Upper lobe of left lung (tissue), 6 donors: ENCODE measurements around the gene DYNLT2. TPM values are rescaled to one million over a fixed set of nuclear protein-coding genes. Genes with fewer than 3 reads are reported as not detected.
A peak's percentile ranks its signal among the peaks of the same experiment; 100 is the strongest.

Experiments used
- ATAC-seq, 2 donors: fragments of 200-7000 bp; cut with Tn5 transposase; one replicate each; pipeline ENCODE4 v1.9.1; 2022; ENCODE audit warnings: mild to moderate bottlenecking in 2 of 2, moderate library complexity in 2 of 2; ENCODE audit not compliant: low FRiP score in 2 of 2
- DNase-seq, 2 donors: peaks; one replicate each; pipeline ENCODE4 v3.0.0-alpha.2; 2019 to 2020
- H3K27ac ChIP-seq, 4 donors: fragments of 200-600 bp; sonication (generic); one replicate each; pipeline ENCODE4 v1.5.1; 2016 to 2019
- H3K27me3 ChIP-seq, 4 donors: fragments of 200-600 bp; sonication (generic); one replicate each; pipeline ENCODE4 v1.5.1; 2017 to 2019
- H3K36me3 ChIP-seq, 4 donors: fragments of 200-600 bp; sonication (generic); one replicate each; pipeline ENCODE4 v1.5.1; 2016 to 2019
- H3K4me1 ChIP-seq, 4 donors: fragments of 200-600 bp; sonication (generic); one replicate each; pipeline ENCODE4 v1.5.1; 2018 to 2019
- H3K4me3 ChIP-seq, 4 donors: fragments of 200-600 bp; sonication (generic); one replicate each; pipeline ENCODE4 v1.5.1; 2017 to 2019; ENCODE audit warnings: mild to moderate bottlenecking in 2 of 4, moderate library complexity in 1 of 4
- H3K9me3 ChIP-seq, 4 donors: fragments of 200-600 bp; sonication (generic); one replicate each; pipeline ENCODE4 v1.5.1; 2018 to 2019
- EP300 ChIP-seq, 4 donors: sonication (generic); formaldehyde crosslinking; IDR thresholded peaks; one replicate each; pipeline ENCODE4 v1.5.1; 2017; ENCODE audit warnings: antibody characterized with exemption in 4 of 4, control low read depth in 2 of 4
- POLR2A ChIP-seq, 4 donors: fragments of 450-650 bp; IDR thresholded peaks; one replicate each; pipeline ENCODE4 v1.5.1; 2016 to 2017; ENCODE audit warnings: antibody characterized with exemption in 4 of 4, mild to moderate bottlenecking in 2 of 4
- POLR2AphosphoS5 ChIP-seq, 2 donors: sonication (generic); formaldehyde crosslinking; IDR thresholded peaks; one replicate each; pipeline ENCODE4 v1.5.1; 2017; ENCODE audit warnings: antibody characterized with exemption in 2 of 2
- WGBS, 2 donors: methylation state at CpG; one replicate each; pipeline ENCODE4 v1.1.5; 2017 to 2018; 5-methylcytosine and 5-hydroxymethylcytosine counted together
- total RNA-seq, 6 donors: library from RNA; depleted of rRNA in 4 of 6; stranded (reverse); fragments of >200 nt in 4 of 6; gene quantifications; one replicate each; pipeline versions ENCODE4 v1.1.0 to v1.2.1, GENCODE V29; 2016 to 2021
- TF ChIP-seq, protein P1 (sequence below), 6 experiments: fragments of 450-650 bp in 4 of 6; fragments of 200-600 bp in 2 of 6; sonication (generic) in 2 of 6; IDR thresholded peaks; one replicate each; pipeline ENCODE4 v1.5.1; 2016 to 2019; ENCODE audit warnings: antibody characterized with exemption in 6 of 6
- donor health status: DM: no; HTN: no; CAD: no; lungs with moderate emphysema.
- donor health status: DM: no; HTN: yes; CAD: no; lungs with severe emphysema.

Gene DYNLT2
- total RNA-seq, 6 donors from 2014 or later, result 0.89 to 6.3 (median 1.2) TPM

DNA sequence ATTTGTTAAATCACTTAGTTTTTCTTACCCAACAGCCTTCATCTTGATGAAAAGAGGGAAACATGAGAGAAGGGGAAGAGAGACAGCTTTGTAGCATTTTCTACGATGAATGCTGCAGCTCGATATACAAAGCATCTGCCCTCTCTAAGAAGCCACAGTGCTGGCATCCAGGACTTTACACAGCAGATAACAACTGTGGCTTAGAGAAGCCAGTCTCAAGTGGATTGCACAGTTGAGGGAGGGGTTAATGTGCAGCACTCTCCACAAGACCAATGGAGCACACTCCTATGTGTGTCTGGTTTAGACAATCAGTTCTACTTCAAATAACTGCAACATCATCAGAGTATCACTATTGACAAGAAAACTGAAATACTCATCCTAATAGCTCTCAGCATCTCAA is 43.6 kb downstream of the DYNLT2 start:
- ATAC-seq, result no peak
- Histone ChIP-seq H3K9me3 (no peaks in the 10 kb centered on the region), H3K36me3 (peaks cover 7 to 49% (median 17%) of the 10 kb centered on the region in 4 donors), H3K4me1 (peaks cover 19 to 29% (median 23%) of the 10 kb centered on the region in 4 donors), H3K4me3 (no peak overlapping the region), H3K27ac (no peak overlapping the region), H3K27me3 (no peaks in the 10 kb centered on the region)
- 86 to 91% methylated on average over 2 of the region's 2 CpGs for WGBS, 2 donors
- DNase-seq, result no peak
- no peak for TF ChIP-seq POLR2A (IDR thresholded peaks at IDR 0.05)
- TF ChIP-seq, protein P1, sequence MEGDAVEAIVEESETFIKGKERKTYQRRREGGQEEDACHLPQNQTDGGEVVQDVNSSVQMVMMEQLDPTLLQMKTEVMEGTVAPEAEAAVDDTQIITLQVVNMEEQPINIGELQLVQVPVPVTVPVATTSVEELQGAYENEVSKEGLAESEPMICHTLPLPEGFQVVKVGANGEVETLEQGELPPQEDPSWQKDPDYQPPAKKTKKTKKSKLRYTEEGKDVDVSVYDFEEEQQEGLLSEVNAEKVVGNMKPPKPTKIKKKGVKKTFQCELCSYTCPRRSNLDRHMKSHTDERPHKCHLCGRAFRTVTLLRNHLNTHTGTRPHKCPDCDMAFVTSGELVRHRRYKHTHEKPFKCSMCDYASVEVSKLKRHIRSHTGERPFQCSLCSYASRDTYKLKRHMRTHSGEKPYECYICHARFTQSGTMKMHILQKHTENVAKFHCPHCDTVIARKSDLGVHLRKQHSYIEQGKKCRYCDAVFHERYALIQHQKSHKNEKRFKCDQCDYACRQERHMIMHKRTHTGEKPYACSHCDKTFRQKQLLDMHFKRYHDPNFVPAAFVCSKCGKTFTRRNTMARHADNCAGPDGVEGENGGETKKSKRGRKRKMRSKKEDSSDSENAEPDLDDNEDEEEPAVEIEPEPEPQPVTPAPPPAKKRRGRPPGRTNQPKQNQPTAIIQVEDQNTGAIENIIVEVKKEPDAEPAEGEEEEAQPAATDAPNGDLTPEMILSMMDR (IDR thresholded peaks at IDR 0.05), result no peak
- no peak for TF ChIP-seq POLR2AphosphoS5 (IDR thresholded peaks at IDR 0.05)
- no peak for TF ChIP-seq EP300 (IDR thresholded peaks at IDR 0.05)

DNA sequence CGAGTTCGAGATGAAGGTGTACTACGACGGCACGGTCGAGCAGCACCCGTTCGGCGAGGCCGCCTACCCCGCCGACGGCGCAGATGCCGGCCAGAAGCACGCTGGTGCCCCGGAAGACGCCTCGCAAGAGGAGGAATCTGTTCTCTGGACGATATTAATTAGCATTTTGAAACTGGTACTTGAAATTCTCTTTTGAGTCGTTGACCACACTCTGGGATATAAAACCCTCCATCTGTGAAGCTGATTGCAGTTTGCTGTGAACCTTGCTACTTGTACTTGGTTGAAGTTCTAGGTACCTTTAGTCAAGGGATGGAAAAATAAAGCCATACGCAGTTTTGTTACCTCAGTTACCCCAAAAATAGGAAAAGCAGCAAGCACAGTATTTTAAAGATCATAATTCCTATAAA is 48.5 kb downstream of the DYNLT2 start:
- peaks cover 37 to 47% (median 41%) of the 10 kb centered on the region in 4 donors for H3K4me1 ChIP-seq
- H3K36me3 ChIP-seq, result peaks cover 0 to 6% (median 0%) of the 10 kb centered on the region in 4 donors
- WGBS, 2 donors, result 4 to 7% methylated on average over 12 to 21 of the region's 22 CpGs
- no peaks in the 10 kb centered on the region for H3K27me3 ChIP-seq
- peak overlapping the region; percentile 74 to 99 (median 94) for H3K4me3 ChIP-seq
- H3K9me3 ChIP-seq, result no peaks in the 10 kb centered on the region
- DNase-seq (no peak), ATAC-seq (peak in 1 of 2 donors; percentile 31)
- TF ChIP-seq EP300 (IDR thresholded peaks at IDR 0.05) (no peak), POLR2A (IDR thresholded peaks at IDR 0.05) (no peak), POLR2AphosphoS5 (IDR thresholded peaks at IDR 0.05) (no peak)
- TF ChIP-seq, protein P1 (IDR thresholded peaks at IDR 0.05), result no peak
- peak overlapping the region; percentile 93 to 97 (median 94) for H3K27ac ChIP-seq

- ATAC-seq, result peak; percentile 97 to 98
- H3K9me3 ChIP-seq, result no peaks in the 10 kb centered on the region
- H3K4me3 ChIP-seq, result peak within 1 kb of the TSS; percentile 74 to 99 (median 94)
- peak within 1 kb of the TSS; percentile 93 to 97 (median 94) for H3K27ac ChIP-seq
- H3K27me3 ChIP-seq, result no peaks in the 10 kb centered on the region
- H3K4me1 ChIP-seq, result peaks cover 37 to 47% (median 41%) of the 10 kb centered on the region in 4 donors
- WGBS, 2 donors, result 3% methylated on average over 26 of the region's 92 CpGs; no CpG with 5 or more reads in 1 of the 2 donors
- peaks cover 0 to 4% (median 0%) of the 10 kb centered on the region in 4 donors for H3K36me3 ChIP-seq
- TF ChIP-seq EP300 (IDR thresholded peaks at IDR 0.05) (peak in 1 of 4 donors; percentile 56), POLR2A (IDR thresholded peaks at IDR 0.05) (peak in 3 of 4 donors; percentile 81 to 97 (median 92)), POLR2AphosphoS5 (IDR thresholded peaks at IDR 0.05) (peak; percentile 95 to 98)
- TF ChIP-seq, protein P1 (IDR thresholded peaks at IDR 0.05), result peak in 4 of 6 experiments; percentile 8 to 44 (median 26)
- peak; percentile 97 to 99 for DNase-seq
Observed at GRCh38 chr6:169701954-169702839, 49.2 kb downstream of the DYNLT2 start, which contains the start of the genes C6orf120 and WDR27. TSS of gene C6orf120 (plus strand) at chr6:169702126. CDS start at chr6:169702460, 334 bp downstream. TSS of gene WDR27 (minus strand) at chr6:169702029. CDS start at chr6:169689005, 13,024 bp downstream.

GRCh38 chr6:169701311-169701953 is 49.9 kb downstream of the DYNLT2 start:
- Histone ChIP-seq H3K4me1 (peaks cover 37 to 47% (median 41%) of the 10 kb centered on the region in 4 donors), H3K36me3 (peaks cover 0 to 4% (median 0%) of the 10 kb centered on the region in 4 donors), H3K4me3 (peak overlapping the region; percentile 74 to 99 (median 94)), H3K9me3 (no peaks in the 10 kb centered on the region), H3K27me3 (no peaks in the 10 kb centered on the region), H3K27ac (peak overlapping the region; percentile 93 to 97 (median 94))
- 0 to 1% methylated on average over 20 to 35 of the region's 54 CpGs for WGBS, 2 donors
- ATAC-seq, result peak; percentile 6 to 16
- TF ChIP-seq POLR2AphosphoS5 (IDR thresholded peaks at IDR 0.05), result no peak
- TF ChIP-seq, protein P1 (IDR thresholded peaks at IDR 0.05), result peak in 1 of 6 experiments; percentile 4
- no peak for TF ChIP-seq POLR2A (IDR thresholded peaks at IDR 0.05)
- DNase-seq, result no peak
